Body of pancreas (tissue), 4 donors: ENCODE results near the gene TRAF3.

ENCODE experiments used
- CTCF ChIP-seq, 7 experiments: fragments of 450-650 bp in 4 of 7; fragments of 200-600 bp in 3 of 7; sonication (generic) in 3 of 7; IDR thresholded peaks; one replicate each; pipeline ENCODE4 v1.5.1; 2016 to 2019; ENCODE audit warnings: antibody characterized with exemption in 7 of 7
- POLR2A ChIP-seq, 3 donors: fragments of 450-650 bp; IDR thresholded peaks; one replicate each; pipeline ENCODE4 v1.6.1; 2016; ENCODE audit warnings: antibody characterized with exemption in 3 of 3, mild to moderate bottlenecking in 2 of 3

DNA sequence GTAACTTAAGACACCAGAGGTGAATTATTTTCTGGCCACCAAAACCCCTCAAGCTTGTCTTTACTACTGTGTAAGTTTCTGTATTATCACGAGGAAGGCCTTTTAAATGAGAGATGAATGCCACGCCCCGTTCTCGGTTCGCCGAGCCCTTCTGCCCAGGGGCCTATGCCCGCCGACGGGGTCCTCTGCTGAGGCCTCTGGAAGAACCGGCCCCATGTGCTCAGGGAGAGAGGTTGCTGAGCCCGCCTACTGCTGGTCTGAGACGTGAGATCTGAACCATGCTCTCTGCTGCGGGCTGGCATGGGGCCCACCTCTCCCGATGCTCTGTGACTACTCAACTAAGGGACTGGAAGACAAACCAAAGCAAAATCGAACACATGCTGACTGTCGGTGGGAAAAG is 166.2 kb downstream of the TRAF3 start:
- TF ChIP-seq CTCF (IDR thresholded peaks at IDR 0.05) = no peak
- no peak for TF ChIP-seq POLR2A (IDR thresholded peaks at IDR 0.05)
